Activated CD8-positive, alpha-beta memory T cell treated with anti-CD3 and anti-CD28 coated beads, Interleukin-2, amount 50 U/mL, for 24 hours (primary cell): ENCODE data around the gene TOM1.
"Not testable (repeated sequence)": the region's sequence is repeated elsewhere in the genome, so short reads cannot be mapped to it uniquely, and the experiment has no call there.

Experiments
- DNase-seq: peaks from one replicate; pipeline ENCODE4 v3.0.0-alpha.2; 2020; ENCODE audit errors: extremely low read depth

TOM1 gene

DNA sequence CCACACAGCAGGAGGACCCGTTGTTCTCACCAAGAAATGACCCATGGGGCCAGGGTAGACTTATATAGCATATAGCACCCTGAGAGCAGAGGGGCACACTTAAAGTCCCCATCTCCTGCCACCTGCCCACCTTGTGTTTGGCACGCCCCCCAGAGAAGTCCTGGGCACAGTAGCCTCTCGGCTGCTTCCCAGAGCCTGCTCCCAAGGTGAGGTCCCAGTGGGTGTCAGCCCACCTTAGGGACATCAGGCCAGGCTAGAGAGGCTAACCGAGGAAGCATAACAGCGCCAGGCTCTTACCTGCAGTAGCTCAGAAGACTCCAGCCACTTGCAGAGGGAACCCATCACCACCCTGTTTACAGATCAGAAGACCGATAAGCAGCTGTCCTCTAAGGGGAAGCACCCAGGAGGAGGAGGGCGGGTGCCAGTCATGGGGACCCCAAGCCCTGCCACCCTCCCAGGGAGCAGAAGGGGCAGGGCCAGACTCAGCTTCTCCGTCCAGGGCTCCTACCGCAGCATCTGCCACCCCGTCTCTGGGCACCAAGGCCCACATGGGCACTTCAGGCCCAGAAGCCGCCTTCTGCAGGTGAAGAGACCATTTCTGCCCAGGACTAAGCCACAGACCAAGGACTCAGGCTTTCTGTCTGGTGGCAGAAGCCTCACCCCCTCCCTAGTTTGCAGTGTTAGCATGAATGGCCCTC is 46.3 kb downstream of the TOM1 start:
- DNase-seq, result no peak

DNA sequence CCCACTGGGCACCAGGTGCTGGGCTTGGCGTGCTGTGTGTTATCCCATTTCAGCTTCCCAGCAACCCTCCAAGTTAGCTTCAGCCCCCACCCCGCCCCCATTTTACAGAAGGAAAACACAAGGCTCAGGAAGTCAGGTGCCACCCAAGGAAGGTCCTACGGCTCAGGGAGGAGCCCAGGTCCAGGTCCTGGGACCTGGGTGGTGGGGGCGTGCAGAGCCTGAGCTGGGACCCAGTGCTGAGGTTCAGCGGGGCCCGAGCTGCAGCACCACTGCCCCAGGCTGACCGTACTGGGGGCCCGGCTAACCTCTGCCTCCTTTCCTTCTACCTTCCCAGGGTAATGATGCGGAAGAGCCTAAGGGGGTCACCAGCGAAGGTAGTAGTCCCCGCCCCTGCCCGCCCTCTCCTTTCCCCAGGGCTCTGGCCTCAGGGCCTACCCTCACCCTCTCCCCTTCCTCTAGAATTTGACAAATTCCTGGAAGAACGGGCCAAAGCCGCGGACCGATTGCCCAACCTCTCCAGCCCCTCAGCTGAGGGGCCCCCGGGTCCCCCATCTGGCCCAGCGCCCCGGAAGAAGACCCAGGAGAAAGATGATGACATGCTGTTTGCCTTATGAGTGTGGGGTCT is 47.0 kb downstream of the TOM1 start:
- no peak for DNase-seq

DNA sequence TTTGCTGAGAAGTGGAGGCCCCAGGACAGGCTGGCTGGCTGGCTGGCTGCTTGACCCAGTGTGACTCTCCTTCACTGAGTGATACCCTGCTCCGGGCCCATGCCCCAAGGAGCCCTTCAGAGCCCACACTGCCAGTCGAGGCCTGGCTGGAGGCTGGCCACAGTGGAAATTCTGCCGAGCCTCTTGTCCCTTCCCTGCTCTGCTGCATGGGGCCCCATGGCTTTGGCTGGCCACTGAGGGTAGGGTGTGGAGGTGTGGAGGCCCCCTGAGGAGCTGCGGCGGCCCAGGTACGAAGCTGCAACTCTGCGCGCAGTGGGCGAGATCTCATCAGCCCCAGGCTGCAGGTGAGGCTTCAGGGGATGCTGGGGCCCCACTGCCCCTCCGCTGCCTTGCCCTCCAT is 47.8 kb downstream of the TOM1 start:
- no peak for DNase-seq

DNA sequence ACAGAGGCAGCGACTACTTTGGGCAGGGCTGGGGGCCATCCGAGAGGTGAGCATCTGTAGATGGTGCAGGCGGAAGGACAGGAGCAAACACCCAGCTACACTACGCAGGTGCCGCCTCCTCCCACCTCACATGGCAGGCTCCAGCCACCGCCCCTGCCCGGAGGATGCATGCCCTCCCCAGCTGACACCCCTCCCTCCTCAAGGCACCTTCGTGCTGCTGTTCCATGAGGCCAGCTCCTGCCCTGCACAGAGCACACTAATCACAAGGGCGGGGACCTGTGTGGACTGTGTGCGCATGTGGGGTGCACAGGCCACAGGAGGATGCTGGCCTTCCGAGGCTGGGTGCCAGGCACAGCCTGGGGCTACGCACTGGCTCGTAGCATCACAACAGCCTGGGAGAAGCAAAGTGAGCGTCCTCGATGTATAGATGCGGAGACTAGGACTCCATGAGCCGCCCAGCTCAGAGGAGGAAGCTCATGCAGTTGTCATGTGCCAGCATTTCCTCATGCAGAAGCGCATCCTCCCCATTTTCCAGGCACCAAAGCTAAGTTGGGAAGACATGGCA is 48.4 kb downstream of the TOM1 start:
- no peak for DNase-seq

DNA sequence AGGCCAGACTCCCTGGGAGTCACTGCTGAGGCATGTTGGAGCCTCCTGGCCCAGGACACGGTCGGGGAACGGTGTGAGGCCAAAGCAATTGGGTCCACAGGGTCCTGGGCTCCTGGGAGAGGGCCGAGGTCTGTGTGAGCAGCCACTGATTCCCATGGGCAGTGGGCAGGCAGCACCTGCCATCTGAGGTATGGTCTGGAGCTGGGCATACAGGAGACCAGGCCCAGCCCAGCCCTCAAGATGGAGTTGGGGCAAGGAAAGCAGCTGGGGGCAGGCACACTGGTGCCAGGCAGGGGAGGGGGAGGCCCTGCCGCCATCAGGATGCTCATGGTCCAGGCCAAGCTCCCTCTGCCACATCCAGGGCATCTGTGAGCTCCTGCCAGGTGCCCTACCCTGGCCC is 49.0 kb downstream of the TOM1 start:
- no peak for DNase-seq

DNA sequence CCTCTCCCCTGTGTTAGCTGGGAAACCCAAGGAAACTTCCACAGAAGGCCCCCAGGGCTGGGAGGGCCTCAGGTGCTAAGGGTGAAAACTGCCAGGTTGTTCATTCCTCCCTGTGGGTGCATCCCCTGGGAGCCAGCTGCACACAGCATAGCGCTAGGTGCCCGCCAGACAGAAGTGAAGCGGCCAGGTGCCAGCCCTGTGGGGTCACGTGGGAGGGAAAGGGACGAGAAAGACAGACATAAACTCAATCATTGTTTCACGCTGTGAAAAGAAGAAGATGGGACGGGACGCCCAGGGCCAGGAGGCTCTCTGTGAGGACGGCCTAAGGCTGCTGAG is 49.6 kb downstream of the TOM1 start:
- DNase-seq, result no peak

DNA sequence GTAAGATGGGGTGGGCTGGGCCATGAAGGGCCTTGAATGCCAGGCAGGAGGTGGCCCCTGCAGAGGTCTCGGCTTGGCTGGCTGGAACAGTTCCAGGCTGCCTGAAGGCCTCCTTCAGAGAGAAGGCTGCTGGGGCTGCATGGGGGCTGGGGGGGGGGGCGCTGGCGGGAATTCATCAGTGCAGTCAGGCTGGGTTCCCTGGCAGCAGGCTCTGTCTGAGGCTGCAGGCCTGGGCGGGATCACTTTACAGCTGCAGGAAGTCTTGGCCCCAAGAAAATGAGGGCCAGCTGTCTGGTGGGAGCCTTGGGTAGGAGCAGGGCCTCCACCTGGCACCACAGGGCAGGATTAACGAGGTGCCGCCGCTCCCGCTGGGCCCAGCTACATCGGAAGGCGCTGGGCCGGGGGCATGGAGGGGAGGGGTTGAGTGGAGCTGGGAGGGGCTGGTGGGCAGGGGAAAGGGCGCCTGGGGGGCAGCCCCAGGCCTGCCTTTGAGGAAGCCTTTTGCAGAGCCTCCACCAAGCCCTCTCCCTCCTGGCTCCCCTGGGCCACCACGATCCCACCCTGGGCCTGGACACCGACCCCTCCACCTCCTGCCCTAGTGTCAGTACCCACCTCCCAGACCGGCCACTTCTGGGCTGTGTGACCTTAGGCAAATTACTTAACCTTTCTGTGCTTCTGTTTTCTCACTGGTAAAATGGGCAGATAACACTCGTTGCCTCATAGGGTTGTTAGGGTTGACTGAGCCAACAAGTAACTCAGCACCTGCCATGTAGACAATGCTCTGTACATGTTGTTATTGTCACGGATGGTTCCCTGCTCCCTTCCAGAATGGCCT is 50.2 kb downstream of the TOM1 start:
- no peak for DNase-seq

DNA sequence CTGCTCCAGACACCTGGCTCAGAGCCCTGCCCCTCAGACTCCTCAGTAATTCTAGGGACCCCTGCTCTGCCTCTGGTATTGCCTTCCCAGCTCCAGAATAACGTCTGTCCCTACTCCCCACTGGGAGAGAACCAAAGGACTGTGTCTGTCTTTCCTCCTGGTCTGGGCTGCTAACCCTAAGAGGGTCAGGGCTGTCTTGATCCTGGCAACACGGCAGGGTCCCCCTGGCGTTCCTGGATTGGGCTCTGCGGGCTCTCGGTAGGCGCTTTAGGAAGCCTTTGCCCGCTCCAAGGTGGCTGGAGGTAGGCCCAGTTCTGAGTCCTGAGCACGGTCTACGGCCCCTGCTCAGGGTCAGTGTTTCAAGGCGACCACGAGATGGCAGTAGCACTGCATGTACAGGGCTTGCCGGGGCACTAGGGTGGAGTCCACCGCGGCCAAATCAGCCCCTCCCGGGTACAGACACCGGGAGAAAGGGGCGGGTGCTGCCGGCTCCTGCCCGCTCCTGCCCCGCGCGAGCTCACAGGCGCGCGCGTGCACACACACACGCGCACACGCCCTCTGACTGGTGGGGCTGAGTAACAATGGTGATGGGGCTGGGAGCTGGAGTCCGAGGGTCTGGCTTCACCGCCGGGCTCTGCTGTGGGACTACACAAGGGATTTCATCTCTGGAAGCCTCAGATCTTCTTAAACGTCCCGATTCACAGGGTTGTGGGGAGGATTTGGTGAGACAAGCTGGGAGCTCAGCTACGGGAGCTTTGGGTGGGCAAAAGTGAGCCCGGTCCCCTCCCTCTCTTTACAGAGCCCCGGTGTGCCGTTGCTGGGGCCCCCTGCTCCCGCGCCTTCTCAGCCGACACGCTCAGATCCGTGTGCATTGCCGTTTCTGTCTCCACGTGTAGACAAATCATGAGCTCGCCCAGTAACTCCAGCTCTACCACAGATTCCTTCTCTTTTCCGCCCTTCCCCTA is 51.1 kb downstream of the TOM1 start:
- DNase-seq, result peak; percentile 65

DNA sequence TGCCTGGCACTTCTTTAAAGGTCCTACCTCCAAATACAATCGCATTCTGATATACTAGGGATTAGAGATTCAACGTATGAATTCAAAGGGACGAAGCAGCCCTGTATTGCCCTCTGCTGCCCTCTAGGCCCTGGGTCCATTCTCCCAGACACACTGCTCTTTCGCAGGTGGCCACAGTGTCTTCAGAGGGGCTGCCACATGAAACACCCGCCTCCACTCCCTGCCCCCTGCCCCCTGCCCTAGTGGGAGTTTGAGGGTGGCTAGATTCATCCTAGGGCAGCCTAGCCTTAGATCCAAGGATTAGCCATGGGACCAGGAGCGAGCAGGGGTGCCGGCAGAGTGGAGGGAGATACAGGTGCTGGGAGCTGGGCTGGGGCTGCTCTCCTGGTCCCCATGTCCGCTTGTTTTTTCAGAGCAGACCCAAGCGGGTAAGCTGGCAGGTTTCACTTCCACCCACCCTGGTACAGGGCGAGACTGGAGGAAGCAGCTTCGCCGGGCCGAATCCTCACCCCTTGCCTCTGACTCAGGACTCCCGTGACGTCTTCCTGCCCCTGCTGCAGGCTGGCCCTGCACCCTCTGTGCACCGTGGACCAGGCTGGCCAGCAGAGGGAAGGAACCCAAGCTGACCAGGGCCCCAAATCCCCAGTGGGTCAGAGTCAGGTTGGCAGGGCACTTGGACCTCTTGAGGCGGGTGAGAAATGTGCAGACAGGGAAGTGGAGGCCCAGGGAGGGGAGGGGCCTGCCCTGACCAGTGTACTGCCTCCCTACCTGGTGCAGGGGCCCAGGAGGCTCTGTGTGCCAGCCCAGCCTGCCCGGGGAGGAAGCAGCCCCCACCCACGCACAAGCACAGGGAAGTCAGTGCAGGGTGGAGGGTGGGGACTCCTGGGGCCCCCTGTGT is 52.8 kb downstream of the TOM1 start:
- no peak for DNase-seq

DNA sequence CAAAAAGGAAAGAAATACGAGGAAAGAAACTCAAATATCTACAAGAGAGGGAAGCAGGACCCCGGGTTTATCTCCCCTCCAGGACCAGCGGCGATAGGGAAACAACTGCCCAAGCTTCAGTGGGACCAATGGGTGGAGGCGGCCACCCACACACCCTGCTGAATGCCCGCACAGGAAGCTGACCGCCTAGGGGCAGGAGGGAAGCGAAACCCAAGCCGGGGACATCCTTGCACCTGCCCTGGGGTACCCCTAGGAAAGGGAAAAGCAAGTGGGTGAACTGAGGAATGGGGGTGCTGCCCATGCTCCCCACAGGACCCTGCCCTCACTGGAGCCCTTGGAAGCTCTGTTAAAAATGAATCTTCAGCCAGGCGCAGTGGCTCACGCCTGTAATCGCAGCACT is 53.6 kb downstream of the TOM1 start:
- no peak for DNase-seq

DNA sequence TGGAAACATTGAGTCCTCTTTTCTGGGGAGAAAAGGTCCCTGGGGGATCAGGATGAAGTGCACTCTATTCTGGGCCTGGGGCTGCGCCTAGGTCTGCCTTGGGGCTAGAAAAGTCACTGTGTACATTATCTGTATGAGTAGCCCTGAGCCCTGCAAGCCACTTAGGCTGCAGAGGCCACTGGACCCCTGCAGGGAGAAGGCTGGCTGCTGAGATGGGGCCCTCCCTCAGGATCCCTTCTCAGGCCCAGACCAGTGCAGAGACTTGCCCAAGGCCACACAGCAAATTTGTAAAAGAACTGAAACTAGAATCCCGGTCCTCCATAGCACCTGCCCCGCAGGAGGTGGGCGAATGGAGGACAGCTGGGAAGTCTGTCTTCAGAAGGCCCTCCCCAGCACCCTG is 54.4 kb downstream of the TOM1 start:
- DNase-seq, result no peak

DNA sequence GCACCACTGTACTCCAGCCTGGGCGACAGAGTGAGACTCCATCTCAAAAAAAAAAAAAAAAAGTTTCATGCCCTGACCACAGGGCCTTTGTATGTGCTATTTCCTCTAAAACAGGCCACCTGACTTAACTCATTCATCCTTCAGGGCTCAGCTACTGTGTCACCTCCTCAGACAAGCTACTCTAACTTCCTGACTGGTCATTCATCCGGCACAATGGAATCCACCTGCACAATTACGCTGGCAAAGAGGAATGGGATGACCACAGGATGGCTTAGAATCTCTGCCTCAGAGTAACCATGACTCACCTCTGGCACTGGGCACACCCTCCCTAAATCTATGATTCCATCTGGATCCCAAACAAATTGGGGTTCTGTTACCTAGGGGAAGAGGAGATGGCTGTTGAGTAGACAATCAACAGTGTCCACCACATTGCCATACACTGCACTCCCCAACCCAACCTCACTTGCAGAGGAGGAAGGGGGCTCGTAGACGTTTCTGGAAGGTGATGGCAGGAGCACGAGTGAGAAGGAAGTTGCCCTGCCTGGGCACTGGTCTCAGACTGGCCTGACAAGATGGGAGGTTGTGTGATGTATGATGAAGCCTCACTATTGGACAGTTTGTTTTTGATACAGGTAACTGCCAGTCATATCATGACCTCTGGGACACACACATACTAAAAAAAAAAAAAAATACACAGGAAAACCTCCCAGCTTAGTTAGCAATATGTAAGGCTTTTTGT is 58.4 kb downstream of the TOM1 start:
- no peak for DNase-seq

DNA sequence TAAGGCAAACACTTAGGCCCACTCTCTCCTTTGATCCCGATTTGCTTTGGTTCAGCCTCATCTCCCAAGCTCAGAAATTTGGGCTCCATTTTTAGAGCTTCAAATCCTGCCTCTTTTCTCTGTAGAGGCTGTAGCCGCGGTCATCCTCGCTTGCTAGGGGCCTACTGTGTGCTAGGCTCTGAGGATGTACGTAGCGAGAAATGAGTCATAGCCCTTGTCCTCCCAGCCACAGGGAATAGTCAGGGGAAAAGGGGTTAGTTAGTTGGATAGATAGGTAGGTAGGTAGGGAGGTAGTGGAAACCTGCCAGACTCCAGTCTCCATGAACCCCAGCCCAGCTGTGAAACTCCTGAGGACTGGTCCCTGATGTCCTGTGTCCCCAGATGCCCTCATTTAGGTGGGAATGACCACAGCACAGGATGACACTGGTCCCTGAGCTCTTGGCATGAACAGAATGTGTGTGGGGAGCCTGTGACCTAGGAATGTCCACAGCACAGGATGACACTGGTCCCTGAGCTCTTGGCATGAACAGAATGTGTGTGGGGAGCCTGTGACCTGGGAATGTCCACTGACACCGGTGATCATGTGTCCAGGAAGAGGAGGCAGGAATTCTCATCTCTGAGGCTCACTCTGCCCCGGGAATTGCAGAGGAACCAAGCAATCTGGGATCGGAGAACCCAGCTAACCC is 59.8 kb downstream of the TOM1 start:
- DNase-seq, result no peak

DNA sequence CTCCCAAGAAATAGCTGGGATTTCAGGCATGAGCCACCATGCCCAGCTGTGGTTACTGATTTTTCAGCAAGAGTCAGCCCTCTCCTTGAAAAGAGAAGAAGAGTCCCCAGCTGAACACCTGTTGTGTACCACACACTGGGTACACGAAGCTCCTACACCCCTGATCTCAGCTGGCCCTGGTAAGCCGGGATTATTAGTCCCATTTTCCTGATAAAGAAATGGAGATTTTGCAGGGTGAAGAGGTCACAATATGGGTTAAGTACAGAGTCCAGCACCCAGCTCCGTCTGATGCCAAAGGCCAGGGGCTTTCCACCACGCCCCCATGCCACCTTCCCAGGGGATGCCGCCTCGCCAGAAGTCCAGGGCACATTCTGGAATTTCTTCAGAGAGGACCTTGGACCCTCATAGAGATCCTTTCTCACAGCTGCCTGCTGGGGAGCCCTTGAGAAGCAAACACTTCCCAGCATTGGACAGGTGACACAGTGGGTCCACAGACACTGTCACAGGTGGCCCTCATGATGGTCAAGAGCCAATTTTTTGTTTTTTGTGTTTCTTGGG is 61.4 kb downstream of the TOM1 start:
- DNase-seq, result no peak

DNA sequence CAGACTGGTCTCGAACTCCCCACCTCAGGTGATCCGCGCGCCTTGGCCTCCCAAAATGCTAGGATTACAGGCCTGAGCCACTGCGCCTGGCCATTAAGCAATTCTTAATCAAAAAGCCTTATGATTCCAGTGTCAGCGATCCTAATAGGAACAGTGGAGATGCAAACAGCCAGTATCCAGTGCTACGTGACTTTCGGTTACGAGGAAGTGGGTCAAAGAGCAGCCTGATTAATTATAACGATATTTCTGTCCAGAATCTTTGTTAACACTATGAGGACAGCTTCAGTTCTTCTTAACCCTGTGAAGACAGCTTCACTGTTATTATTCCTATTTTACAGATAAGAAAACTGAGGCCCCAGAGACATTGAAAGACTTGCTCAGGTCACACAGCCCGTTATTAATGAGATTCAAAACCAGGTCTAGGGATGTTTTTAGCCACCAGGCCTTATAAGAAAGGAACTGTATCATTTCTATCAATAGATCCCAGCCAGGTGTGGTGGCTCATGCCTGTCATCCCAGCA is 63.9 kb downstream of the TOM1 start:
- DNase-seq, result no peak

DNA sequence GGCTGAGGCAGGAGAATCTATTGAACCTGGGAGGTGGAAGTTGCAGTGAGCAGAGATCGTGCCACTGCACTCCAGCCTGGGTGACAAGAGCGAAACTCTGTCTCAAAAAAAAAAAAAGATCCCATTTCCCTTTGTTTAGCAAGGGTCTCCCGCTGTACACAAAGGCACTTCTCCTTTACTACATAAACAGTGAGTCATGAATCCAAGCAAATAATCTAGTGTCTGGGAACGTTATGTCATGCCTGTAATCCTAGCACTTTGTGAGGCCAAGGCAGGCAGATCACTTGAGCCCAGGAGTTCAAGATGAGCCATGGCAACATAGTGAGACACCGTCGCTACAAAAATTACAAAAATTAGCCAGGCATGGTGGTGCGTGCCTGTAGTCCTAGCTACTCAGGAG is 64.5 kb downstream of the TOM1 start:
- not testable (repeated sequence) for DNase-seq

DNA sequence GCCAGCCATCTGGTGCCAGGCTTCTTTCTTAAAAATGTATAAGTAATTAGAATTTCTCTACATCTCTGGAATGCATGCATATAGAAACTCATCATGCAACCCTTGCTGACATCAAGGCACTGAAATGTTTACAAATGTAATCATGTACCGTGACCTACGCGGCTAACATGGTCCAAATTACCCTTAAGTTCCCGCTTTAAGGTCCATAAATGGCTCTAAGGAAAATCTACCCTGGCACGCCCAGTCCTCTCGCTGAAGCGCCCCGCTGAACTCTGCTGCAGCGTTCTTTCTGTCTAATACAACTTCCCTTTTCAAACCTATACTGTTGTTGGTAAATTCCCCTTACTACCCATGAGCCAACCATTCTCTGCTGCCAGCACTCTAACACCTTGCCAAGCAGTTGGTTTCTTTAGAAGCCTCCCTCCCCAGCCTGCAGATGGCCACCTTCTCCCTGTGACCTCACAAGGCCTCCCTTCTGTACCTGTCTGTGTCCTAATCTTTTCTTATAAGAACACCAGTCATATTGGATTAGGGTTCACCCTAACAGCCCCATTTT is 67.7 kb downstream of the TOM1 start:
- no peak for DNase-seq

DNA sequence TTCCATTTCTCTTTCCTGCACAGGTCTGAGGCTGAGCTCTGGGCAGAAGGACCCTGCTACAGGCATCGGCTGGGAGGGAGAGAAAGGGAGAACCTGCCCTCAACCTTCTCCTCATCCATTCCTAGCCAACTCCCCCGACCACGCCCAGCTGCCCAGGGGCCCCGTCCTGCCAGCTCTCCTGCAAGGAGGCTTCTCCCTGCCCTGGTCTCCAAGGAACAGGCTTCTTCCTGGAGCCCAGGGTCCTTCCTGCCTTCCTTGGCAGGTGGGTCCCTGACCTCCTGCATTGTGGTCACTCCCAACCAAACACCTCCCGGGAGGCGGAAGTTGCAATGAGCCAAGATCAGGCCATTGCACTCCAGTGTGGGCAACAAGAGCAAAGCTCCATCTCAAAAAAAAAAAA is 68.7 kb downstream of the TOM1 start:
- DNase-seq, result no peak
